Neutrophil (primary cell): Measurements from ENCODE around the gene RIC8A.
A peak's percentile ranks its signal among the peaks of the same experiment; 100 is the strongest.

Experiments used
- H3K27ac ChIP-seq: fragments of 200-600 bp; sonication (generic); 2 replicates; pipeline ENCODE4 v1.5.1; 2016; ENCODE audit warnings: mild to moderate bottlenecking, moderate library complexity
- H3K27me3 ChIP-seq: fragments of 200-600 bp; sonication (generic); 2 replicates; pipeline ENCODE4 v1.6.0; 2016; ENCODE audit warnings: mild to moderate bottlenecking
- H3K36me3 ChIP-seq: fragments of 200-600 bp; sonication (generic); 2 replicates; pipeline ENCODE4 v1.5.1; 2017
- H3K4me1 ChIP-seq, 2 experiments: fragments of 200-600 bp in 1 of 2; sonication (generic) in 1 of 2; 1 replicate in 1 of 2; 2 replicates in 1 of 2; pipeline versions ENCODE4 v1.5.1 to v1.6.1; 2013 to 2016; ENCODE audit warnings: low read depth in 1 of 2, low read length in 1 of 2, mild to moderate bottlenecking in 1 of 2, moderate library complexity in 1 of 2; ENCODE audit not compliant: control insufficient read depth in 1 of 2, insufficient read depth in 1 of 2
- H3K4me3 ChIP-seq, 2 experiments: fragments of 200-600 bp in 1 of 2; sonication (generic) in 1 of 2; 1 replicate in 1 of 2; 2 replicates in 1 of 2; pipeline ENCODE4 v1.5.1; 2013 to 2016; ENCODE audit warnings: low read depth in 1 of 2, low read length in 1 of 2, mild to moderate bottlenecking in 1 of 2, moderate library complexity in 1 of 2
- H3K9me3 ChIP-seq: fragments of 200-600 bp; sonication (generic); 2 replicates; pipeline ENCODE4 v1.5.1; 2016
- CTCF ChIP-seq: fragments of 200-600 bp; sonication (generic); IDR thresholded peaks from 2 replicates; pipeline ENCODE4 v1.5.1; 2016; ENCODE audit warnings: antibody characterized with exemption

The RIC8A gene

DNA sequence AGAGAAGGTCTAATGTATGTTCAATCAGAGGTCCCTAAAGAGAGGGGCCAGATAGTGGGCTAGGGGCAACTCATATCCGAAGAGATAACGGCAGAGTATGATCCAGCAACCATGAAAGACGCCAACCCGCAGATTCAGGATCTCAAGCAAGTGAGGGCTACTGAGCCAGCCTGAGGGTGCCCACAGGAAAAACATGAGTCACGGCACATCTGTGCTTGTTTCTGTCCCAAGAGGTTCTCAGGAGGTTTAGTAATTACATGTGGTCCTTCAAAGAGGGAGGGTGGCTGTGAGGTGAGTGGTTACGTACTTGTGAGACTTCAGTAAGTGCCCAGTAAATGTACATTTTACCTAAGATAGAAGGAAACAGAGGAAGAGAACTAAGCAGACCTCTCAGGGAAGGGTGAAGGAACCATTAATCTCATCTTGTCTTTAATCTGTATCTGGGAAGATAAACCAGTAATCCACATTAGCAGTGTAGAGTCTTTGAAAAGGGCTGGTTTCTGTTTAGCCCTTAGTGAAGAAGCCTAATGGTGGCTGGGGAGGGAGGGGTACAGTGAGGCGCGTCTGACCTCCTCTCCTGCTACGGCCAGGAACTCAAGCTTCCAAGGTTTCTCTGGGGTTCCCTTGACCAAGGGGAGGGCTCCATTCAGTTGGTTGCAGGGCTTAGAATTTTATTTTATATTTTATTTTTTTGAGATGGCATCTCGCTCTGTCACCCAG lies 18.4 kb downstream of the RIC8A start:
- Histone ChIP-seq H3K36me3 (peaks cover 9% of the 10 kb centered on the region), H3K4me3 (no peak overlapping the region), H3K4me1 (no peaks in the 10 kb centered on the region), H3K27ac (no peak overlapping the region), H3K27me3 (no peaks in the 10 kb centered on the region), H3K9me3 (no peaks in the 10 kb centered on the region)
- TF ChIP-seq CTCF: no peak

- H3K9me3 ChIP-seq: no peaks in the 10 kb centered on the region
- no peak overlapping the region for H3K4me3 ChIP-seq
- no peak overlapping the region for H3K27ac ChIP-seq
- peaks cover 6% of the 10 kb centered on the region for H3K36me3 ChIP-seq
- H3K4me1 ChIP-seq: no peaks in the 10 kb centered on the region
- H3K27me3 ChIP-seq: no peaks in the 10 kb centered on the region
- no peak for TF ChIP-seq CTCF
These were observed 20.4 kb downstream of the RIC8A start for GRCh38 chr11:227824-228379.

DNA sequence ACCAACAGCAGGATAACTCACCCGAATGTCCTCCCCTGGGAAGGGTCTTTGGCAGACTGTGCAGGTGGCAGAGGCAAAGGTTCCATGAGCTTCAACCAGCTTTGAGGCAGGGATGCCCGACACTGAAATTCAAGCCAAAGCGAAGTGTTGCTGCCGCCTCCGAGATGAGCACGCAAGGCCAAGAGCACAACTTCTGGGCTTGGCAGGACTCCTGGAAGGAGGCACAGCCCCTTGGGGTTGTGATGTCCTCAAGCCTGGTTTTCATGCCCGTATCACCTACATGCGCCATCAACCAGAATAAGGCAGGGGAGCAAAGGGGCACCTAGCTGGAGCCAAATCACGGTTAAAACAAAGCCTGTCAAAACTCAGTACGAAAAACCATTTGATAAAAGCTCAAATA lies 22.9 kb downstream of the RIC8A start:
- Histone ChIP-seq H3K36me3 (no peaks in the 10 kb centered on the region), H3K27ac (no peak overlapping the region), H3K27me3 (no peaks in the 10 kb centered on the region), H3K4me1 (peaks cover 3% of the 10 kb centered on the region in 2 experiments), H3K4me3 (no peak overlapping the region), H3K9me3 (no peaks in the 10 kb centered on the region)
- no peak for TF ChIP-seq CTCF

DNA sequence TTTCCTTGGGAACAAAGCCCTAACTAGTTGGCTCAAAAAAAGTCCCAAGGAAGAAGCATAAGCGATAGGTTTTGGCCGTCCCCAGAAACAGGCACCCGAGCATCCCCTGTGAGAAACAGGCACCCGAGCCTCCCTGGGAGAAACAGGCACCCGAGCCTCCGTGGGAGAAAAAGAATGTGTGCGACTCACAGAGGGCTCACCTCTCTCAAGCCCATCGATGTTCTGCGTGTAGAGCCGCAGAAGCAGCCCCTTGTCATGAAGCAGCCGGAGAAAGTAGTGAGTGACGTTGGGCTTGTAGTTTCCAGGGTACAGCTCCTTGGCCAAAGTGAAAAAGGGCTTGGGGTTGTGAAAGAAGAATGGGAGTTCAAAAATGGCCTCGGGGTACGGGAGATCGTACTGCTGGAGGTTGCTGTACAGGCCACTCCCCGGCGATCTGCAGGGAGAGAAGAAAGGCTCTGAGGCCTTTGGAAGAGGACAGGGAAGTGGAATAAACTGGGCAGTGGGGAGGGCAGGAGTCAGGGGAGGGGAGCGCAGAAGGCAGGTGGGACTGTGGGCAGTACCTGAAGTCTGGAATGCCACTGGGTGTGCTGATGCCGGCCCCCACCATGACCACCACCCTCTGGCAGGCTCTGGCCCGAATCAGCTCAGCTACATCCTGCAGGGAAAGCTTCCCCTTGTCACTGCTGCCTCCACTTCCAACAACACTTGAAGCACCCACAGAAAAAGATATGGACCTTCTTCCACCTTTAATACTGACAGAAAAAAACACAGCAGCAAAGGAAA lies 25.5 kb downstream of the RIC8A start:
- Histone ChIP-seq H3K9me3 (no peaks in the 10 kb centered on the region), H3K27ac (no peak overlapping the region), H3K4me3 (no peak overlapping the region), H3K27me3 (no peaks in the 10 kb centered on the region), H3K4me1 (peaks cover 18 to 21% of the 10 kb centered on the region in 2 experiments), H3K36me3 (no peaks in the 10 kb centered on the region)
- TF ChIP-seq CTCF: no peak

DNA sequence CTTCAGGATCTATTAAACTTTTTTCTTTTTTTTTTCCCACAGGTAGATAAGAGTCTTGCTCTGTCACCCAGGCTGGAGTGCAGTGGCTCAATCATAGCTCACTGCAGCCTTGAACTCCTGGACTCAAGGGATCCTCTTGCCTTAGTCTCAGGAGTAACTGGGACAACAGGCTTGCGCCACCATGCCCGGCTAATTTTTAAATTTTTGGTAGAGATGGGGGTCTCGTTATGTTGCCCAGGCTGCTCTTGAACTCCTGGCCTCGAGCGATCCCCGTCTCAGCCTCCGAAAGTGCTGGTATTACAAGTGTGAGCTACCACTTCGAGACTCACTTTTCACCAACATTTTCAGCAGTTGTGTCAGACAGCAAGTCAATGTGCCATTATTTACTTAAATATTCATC lies 27.7 kb downstream of the RIC8A start:
- H3K9me3 ChIP-seq: no peaks in the 10 kb centered on the region
- H3K27ac ChIP-seq: no peak overlapping the region
- no peak for TF ChIP-seq CTCF
- peaks cover 12% of the 10 kb centered on the region for H3K36me3 ChIP-seq
- peak overlapping the region; percentile 68 to 100 for H3K4me3 ChIP-seq
- H3K27me3 ChIP-seq: no peaks in the 10 kb centered on the region
- peaks cover 23 to 25% of the 10 kb centered on the region in 2 experiments for H3K4me1 ChIP-seq
